Trophoblast cell (in vitro differentiated cells and primary cell): ENCODE data around the gene DENND2C.

Experiments used
- DNase-seq, 2 donors: peaks; one replicate each; pipeline ENCODE4 v3.0.0-alpha.2; 2016
- H2AFZ ChIP-seq: 2 replicates; pipeline ENCODE4 v1.6.1; 2013; ENCODE audit warnings: low read length, moderate library complexity, mild to moderate bottlenecking; ENCODE audit not compliant: insufficient read depth, poor library complexity
- H2AK5ac ChIP-seq: 2 replicates; pipeline ENCODE4 v1.6.1; 2013; ENCODE audit warnings: mild to moderate bottlenecking, low read length
- H2BK120ac ChIP-seq: 2 replicates; pipeline ENCODE4 v1.6.1; 2013; ENCODE audit warnings: low read length, mild to moderate bottlenecking, moderate library complexity; ENCODE audit not compliant: insufficient read depth, poor library complexity
- H2BK12ac ChIP-seq: 2 replicates; pipeline ENCODE4 v1.6.1; 2013; ENCODE audit warnings: mild to moderate bottlenecking, low read length, moderate library complexity
- H2BK5ac ChIP-seq: 2 replicates; pipeline ENCODE4 v1.6.1; 2013; ENCODE audit warnings: low read length, low read depth, moderate library complexity, mild to moderate bottlenecking; ENCODE audit not compliant: poor library complexity
- H3K14ac ChIP-seq: 2 replicates; pipeline ENCODE4 v1.6.1; 2013; ENCODE audit warnings: mild to moderate bottlenecking, low read length
- H3K18ac ChIP-seq: 2 replicates; pipeline ENCODE4 v1.6.1; 2013; ENCODE audit warnings: mild to moderate bottlenecking, low read length
- H3K23ac ChIP-seq: 2 replicates; pipeline ENCODE4 v1.6.1; 2013; ENCODE audit warnings: low read length
- H3K27ac ChIP-seq: 2 replicates; pipeline ENCODE4 v1.5.1; 2013; ENCODE audit warnings: low read depth, mild to moderate bottlenecking, inconsistent platforms, low read length, moderate library complexity
- H3K27me3 ChIP-seq: 2 replicates; pipeline ENCODE4 v1.6.1; 2013; ENCODE audit warnings: inconsistent platforms, mild to moderate bottlenecking, low read length, moderate library complexity; ENCODE audit not compliant: insufficient read depth
- H3K36me3 ChIP-seq, 2 experiments: 1 replicate in 1 of 2; 2 replicates in 1 of 2; pipeline ENCODE4 v1.6.1; 2013; ENCODE audit warnings: low read length in 2 of 2, mild to moderate bottlenecking in 2 of 2, moderate library complexity in 1 of 2; ENCODE audit not compliant: insufficient read depth in 2 of 2, control insufficient read depth in 1 of 2
- H3K4ac ChIP-seq: 2 replicates; pipeline ENCODE4 v1.6.1; 2013; ENCODE audit warnings: low read depth, mild to moderate bottlenecking, low read length, moderate library complexity
- H3K4me1 ChIP-seq, 2 experiments: 1 replicate in 1 of 2; 2 replicates in 1 of 2; pipeline ENCODE4 v1.6.1; 2013; ENCODE audit warnings: low read length in 2 of 2, mild to moderate bottlenecking in 2 of 2, moderate library complexity in 1 of 2; ENCODE audit not compliant: insufficient read depth in 2 of 2, control insufficient read depth in 1 of 2
- H3K4me2 ChIP-seq: 2 replicates; pipeline ENCODE4 v1.6.1; 2013; ENCODE audit warnings: inconsistent platforms, mild to moderate bottlenecking, low read length, moderate library complexity
- H3K4me3 ChIP-seq: 2 replicates; pipeline ENCODE4 v1.5.1; 2013; ENCODE audit warnings: mild to moderate bottlenecking, low read depth, low read length, inconsistent platforms
- H3K79me1 ChIP-seq: one replicate; pipeline ENCODE4 v1.6.1; 2013; ENCODE audit warnings: low read length
- H3K79me2 ChIP-seq: 2 replicates; pipeline ENCODE4 v1.6.1; 2013; ENCODE audit warnings: low read length, mild to moderate bottlenecking; ENCODE audit not compliant: control insufficient read depth, insufficient read depth, poor library complexity
- H3K9ac ChIP-seq: 2 replicates; pipeline ENCODE4 v1.6.1; 2013; ENCODE audit warnings: mild to moderate bottlenecking, low read length
- H3K9me3 ChIP-seq: 2 replicates; pipeline ENCODE4 v1.6.1; 2013; ENCODE audit warnings: low read depth, mild to moderate bottlenecking, control low read depth, inconsistent platforms, low read length; ENCODE audit not compliant: insufficient read depth
- H4K12ac ChIP-seq: 2 replicates; pipeline ENCODE4 v1.6.1; 2013; ENCODE audit warnings: low read depth, mild to moderate bottlenecking, low read length, moderate library complexity
- H4K8ac ChIP-seq: 2 replicates; pipeline ENCODE4 v1.6.1; 2013; ENCODE audit warnings: low read depth, mild to moderate bottlenecking, low read length, moderate library complexity
- H4K91ac ChIP-seq: one replicate; pipeline ENCODE4 v1.6.1; 2013; ENCODE audit warnings: low read depth, mild to moderate bottlenecking, low read length, moderate library complexity
- WGBS: extraction: QIAGEN DNeasy Blood & Tissue Kit; methylation state at CpG from one replicate; pipeline ENCODE4 v1.1.7; 2013; ENCODE audit warnings: missing lambda C conversion rate; ENCODE audit not compliant: insufficient read length, insufficient coverage; ENCODE audit errors: extremely low coverage; 5-methylcytosine and 5-hydroxymethylcytosine counted together

Gene DENND2C

DNA sequence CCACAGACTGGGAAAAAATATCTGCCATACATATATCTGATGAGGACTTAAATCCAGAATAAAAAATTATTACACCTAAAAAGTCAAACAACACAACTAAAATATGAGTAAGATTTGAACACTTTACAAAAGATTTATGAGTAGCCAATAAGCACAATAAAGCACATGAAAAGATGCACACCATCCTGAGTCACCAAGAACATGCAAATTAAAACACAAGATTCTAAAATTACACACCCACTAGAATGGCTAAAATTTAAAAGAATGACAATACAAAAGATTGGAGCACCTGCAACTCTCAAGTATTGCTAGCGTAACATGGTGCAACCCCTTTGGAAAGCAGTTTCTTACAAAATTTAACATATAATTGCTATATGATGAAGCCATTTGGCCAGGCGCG is 30.9 kb downstream of the DENND2C start:
- H2AFZ ChIP-seq, result no peak overlapping the region
- no peaks in the 10 kb centered on the region for H3K79me1 ChIP-seq
- H2BK120ac ChIP-seq, result no peak overlapping the region
- H3K23ac ChIP-seq, result no peak overlapping the region
- H2BK12ac ChIP-seq, result no peak overlapping the region
- no peaks in the 10 kb centered on the region for H3K4me1 ChIP-seq
- no peak overlapping the region for H2AK5ac ChIP-seq
- no peaks in the 10 kb centered on the region for H3K36me3 ChIP-seq
- H4K8ac ChIP-seq, result no peak overlapping the region
- H3K18ac ChIP-seq, result no peak overlapping the region
- WGBS, result no CpG with 5 or more reads among the region's 3 CpGs
- H3K4me3 ChIP-seq, result no peak overlapping the region
- H3K9me3 ChIP-seq, result no peaks in the 10 kb centered on the region
- no peaks in the 10 kb centered on the region for H3K79me2 ChIP-seq
- no peak overlapping the region for H3K4ac ChIP-seq
- no peak overlapping the region for H3K14ac ChIP-seq
- H3K27me3 ChIP-seq, result no peaks in the 10 kb centered on the region
- H3K27ac ChIP-seq, result no peak overlapping the region
- H3K9ac ChIP-seq, result no peak overlapping the region
- no peak overlapping the region for H4K91ac ChIP-seq
- DNase-seq, result no peak
- no peak overlapping the region for H4K12ac ChIP-seq
- no peak overlapping the region for H3K4me2 ChIP-seq
- H2BK5ac ChIP-seq, result no peak overlapping the region

DNA sequence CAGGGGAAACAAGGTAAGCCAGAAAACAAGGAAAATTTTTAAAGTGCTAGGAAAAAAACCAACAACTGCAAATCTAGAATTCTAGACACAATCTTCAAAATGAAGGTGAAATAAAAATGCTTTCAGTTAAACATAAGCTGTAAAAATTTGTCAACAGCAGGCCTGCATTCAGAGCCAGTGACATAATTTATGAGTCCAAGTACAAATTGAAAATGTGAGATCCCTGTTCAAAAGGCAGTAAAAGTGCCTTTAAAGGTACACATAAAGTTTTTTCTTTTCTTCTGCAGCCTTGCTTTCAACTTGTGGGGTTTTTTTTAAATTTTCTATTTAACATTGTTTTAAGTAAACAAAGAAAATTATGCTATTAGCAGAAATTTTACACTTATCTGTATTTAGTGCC is 37.4 kb downstream of the DENND2C start:
- H2BK5ac ChIP-seq, result no peak overlapping the region
- no peaks in the 10 kb centered on the region for H3K27me3 ChIP-seq
- no peak overlapping the region for H3K14ac ChIP-seq
- no peak overlapping the region for H3K27ac ChIP-seq
- no peak overlapping the region for H3K9ac ChIP-seq
- no peak overlapping the region for H3K4me2 ChIP-seq
- no peak overlapping the region for H4K91ac ChIP-seq
- no peak overlapping the region for H3K4ac ChIP-seq
- H2AFZ ChIP-seq, result no peak overlapping the region
- H3K9me3 ChIP-seq, result no peaks in the 10 kb centered on the region
- no peak overlapping the region for H2AK5ac ChIP-seq
- H3K79me1 ChIP-seq, result no peaks in the 10 kb centered on the region
- DNase-seq, result no peak
- H4K12ac ChIP-seq, result no peak overlapping the region
- H3K4me1 ChIP-seq, result no peaks in the 10 kb centered on the region
- H3K79me2 ChIP-seq, result no peaks in the 10 kb centered on the region
- no peak overlapping the region for H3K23ac ChIP-seq
- H3K18ac ChIP-seq, result no peak overlapping the region
- no peak overlapping the region for H3K4me3 ChIP-seq
- H4K8ac ChIP-seq, result no peak overlapping the region
- H2BK120ac ChIP-seq, result no peak overlapping the region
- H2BK12ac ChIP-seq, result no peak overlapping the region
- no peaks in the 10 kb centered on the region for H3K36me3 ChIP-seq

DNA sequence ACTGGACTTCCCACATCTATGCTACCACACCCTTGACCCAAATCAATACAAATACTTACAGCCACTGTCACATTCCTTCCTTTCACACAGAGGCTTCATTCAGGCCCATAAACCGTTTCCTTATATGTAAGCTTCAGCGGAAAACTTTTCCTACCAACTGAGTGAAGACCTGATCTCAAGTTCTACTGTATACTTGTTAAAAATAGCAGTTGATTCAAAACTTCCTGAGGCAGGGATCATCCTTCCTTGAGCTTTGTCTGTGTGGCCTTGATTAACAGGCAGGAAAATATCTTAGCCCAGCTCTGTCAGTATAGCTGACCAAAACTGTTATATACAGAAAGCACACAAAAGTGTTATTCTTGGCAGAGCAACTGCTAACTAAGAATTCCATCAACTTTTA is 42.7 kb downstream of the DENND2C start:
- Histone ChIP-seq H2AK5ac (no peak overlapping the region), H3K79me2 (no peaks in the 10 kb centered on the region), H3K4me3 (no peak overlapping the region), H3K23ac (no peak overlapping the region), H3K18ac (no peak overlapping the region), H3K4me1 (no peaks in the 10 kb centered on the region), H2AFZ (no peak overlapping the region), H3K27me3 (no peaks in the 10 kb centered on the region), H2BK5ac (no peak overlapping the region), H3K14ac (no peak overlapping the region), H3K4me2 (no peak overlapping the region), H3K79me1 (no peaks in the 10 kb centered on the region), H3K9me3 (no peaks in the 10 kb centered on the region), H3K9ac (no peak overlapping the region), H3K36me3 (no peaks in the 10 kb centered on the region), H4K12ac (no peak overlapping the region), H4K91ac (no peak overlapping the region), H3K4ac (no peak overlapping the region), H4K8ac (no peak overlapping the region), H3K27ac (no peak overlapping the region), H2BK120ac (no peak overlapping the region), H2BK12ac (no peak overlapping the region)
- DNase-seq, result no peak
- no CpG with 5 or more reads among the region's 2 CpGs for WGBS

DNA sequence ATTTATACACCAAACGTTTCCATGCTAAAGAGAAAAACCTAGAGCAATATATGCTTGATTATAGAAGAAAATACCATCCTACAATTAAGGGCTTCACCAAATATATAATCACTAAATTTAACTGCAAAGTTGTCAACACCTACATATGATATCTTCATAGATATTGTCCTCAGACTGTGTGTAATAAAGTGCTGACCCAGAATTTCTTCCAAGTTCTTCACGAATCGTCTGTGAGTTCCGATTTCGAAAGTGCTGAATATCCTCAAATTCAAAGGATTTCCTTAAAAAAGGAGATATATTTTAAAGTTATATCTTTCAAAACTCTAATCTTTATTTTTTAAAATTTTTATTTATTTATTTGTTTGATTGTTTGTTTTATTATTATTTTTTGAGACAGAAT is 46.5 kb downstream of the DENND2C start:
- Histone ChIP-seq H2AK5ac (no peak overlapping the region), H3K4me3 (no peak overlapping the region), H4K8ac (no peak overlapping the region), H3K23ac (no peak overlapping the region), H3K9me3 (no peaks in the 10 kb centered on the region), H2BK12ac (no peak overlapping the region), H4K12ac (no peak overlapping the region), H3K9ac (no peak overlapping the region), H2AFZ (no peak overlapping the region), H3K4ac (no peak overlapping the region), H3K4me2 (no peak overlapping the region), H4K91ac (no peak overlapping the region), H3K27ac (no peak overlapping the region), H3K18ac (no peak overlapping the region), H3K4me1 (no peaks in the 10 kb centered on the region), H2BK120ac (no peak overlapping the region), H3K79me1 (no peaks in the 10 kb centered on the region), H3K79me2 (no peaks in the 10 kb centered on the region), H3K14ac (no peak overlapping the region), H3K27me3 (no peaks in the 10 kb centered on the region), H2BK5ac (no peak overlapping the region), H3K36me3 (no peaks in the 10 kb centered on the region)
- WGBS, result no CpG with 5 or more reads among the region's 5 CpGs
- DNase-seq, result no peak

DNA sequence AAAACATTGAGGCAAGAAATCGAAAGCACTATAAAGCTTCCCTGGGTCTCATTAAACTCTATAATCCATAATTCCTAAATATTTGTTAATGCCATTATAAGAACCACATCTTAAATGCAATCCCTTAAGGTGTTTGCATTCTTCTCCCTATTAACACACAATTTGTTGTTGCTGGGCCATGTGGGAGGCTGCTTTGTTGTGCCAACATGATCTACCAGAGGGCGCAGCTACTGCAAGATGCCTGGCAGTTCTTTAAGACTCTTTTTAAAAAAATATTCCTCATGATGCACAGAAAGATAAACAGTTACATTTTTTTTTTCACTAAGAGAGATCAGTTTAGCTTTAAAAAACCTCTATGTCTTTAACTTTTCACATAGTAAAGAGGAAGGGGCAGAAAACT is 49.4 kb downstream of the DENND2C start:
- Histone ChIP-seq H3K9me3 (no peaks in the 10 kb centered on the region), H3K4ac (no peak overlapping the region), H2BK12ac (no peak overlapping the region), H4K91ac (no peak overlapping the region), H2BK5ac (no peak overlapping the region), H3K79me1 (no peaks in the 10 kb centered on the region), H3K18ac (no peak overlapping the region), H4K12ac (no peak overlapping the region), H3K27ac (no peak overlapping the region), H3K4me2 (no peak overlapping the region), H3K14ac (no peak overlapping the region), H3K36me3 (no peaks in the 10 kb centered on the region), H3K4me3 (no peak overlapping the region), H3K23ac (no peak overlapping the region), H3K79me2 (no peaks in the 10 kb centered on the region), H2AFZ (no peak overlapping the region), H2BK120ac (no peak overlapping the region), H3K9ac (no peak overlapping the region), H3K4me1 (no peaks in the 10 kb centered on the region), H4K8ac (no peak overlapping the region), H2AK5ac (no peak overlapping the region), H3K27me3 (no peaks in the 10 kb centered on the region)
- WGBS, result no CpG with 5 or more reads among the region's 2 CpGs
- no peak for DNase-seq
